Heart right ventricle (tissue), 16 donors: ENCODE measurements around the gene OSBPL10. TPM values are rescaled to one million over a fixed set of nuclear protein-coding genes. Genes with fewer than 3 reads are reported as not detected.
"Not testable (repeated sequence)": the region's sequence is repeated elsewhere in the genome, so short reads cannot be mapped to it uniquely, and the experiment has no call there.

ENCODE experiments used
- ATAC-seq, 8 donors: fragments of 200-7000 bp; cut with Tn5 transposase; one replicate each; pipeline ENCODE4 v1.9.1; 2020; ENCODE audit warnings: mild to moderate bottlenecking in 8 of 8, moderate library complexity in 8 of 8, moderate number of reproducible peaks in 1 of 8
- DNase-seq, 2 donors: peaks; one replicate each; pipeline ENCODE4 v3.0.0-alpha.2; 2020
- H3K27ac ChIP-seq, 10 donors: fragments of 200-600 bp; sonication (generic) in 2 of 10; one replicate each; pipeline versions ENCODE4 v1.5.0 to v1.8.0; 2020 to 2022; ENCODE audit warnings: mild to moderate bottlenecking in 3 of 10
- H3K27me3 ChIP-seq, 7 donors: fragments of 200-600 bp; one replicate each; pipeline ENCODE4 v1.8.0; 2021 to 2022; ENCODE audit warnings: mild to moderate bottlenecking in 2 of 7
- H3K36me3 ChIP-seq, 9 donors: fragments of 200-600 bp; sonication (generic) in 1 of 9; one replicate each; pipeline versions ENCODE4 v1.5.0 to v1.8.0; 2020 to 2022; ENCODE audit warnings: mild to moderate bottlenecking in 2 of 9
- H3K4me1 ChIP-seq, 9 donors: fragments of 200-600 bp; sonication (generic) in 1 of 9; one replicate each; pipeline versions ENCODE4 v1.5.0 to v1.8.0; 2020 to 2022; ENCODE audit warnings: mild to moderate bottlenecking in 4 of 9
- H3K4me3 ChIP-seq, 10 donors: fragments of 200-600 bp; sonication (generic) in 2 of 10; one replicate each; pipeline versions ENCODE4 v1.5.0 to v1.8.0; 2020 to 2022; ENCODE audit warnings: mild to moderate bottlenecking in 7 of 10, moderate library complexity in 2 of 10
- H3K9me3 ChIP-seq, 11 donors: fragments of 200-600 bp in 10 of 11; sonication (generic) in 2 of 11; one replicate each; pipeline versions ENCODE4 v1.5.0 to v1.8.0; 2013 to 2022; ENCODE audit warnings: mild to moderate bottlenecking in 2 of 11, control low read depth in 1 of 11, moderate library complexity in 1 of 11
- WGBS, 2 donors: extraction: QIAGEN DNeasy Blood & Tissue Kit; methylation state at CpG; one replicate each; pipeline ENCODE4 v1.1.7; 2013; ENCODE audit warnings: inconsistent platforms in 1 of 2; 5-methylcytosine and 5-hydroxymethylcytosine counted together
- intact Hi-C, 10 donors: fragments of 100-400 bp; cut with DNase I; formaldehyde crosslinking; loops; one replicate each; pipeline versions ENCODE4 v1.11.1 to v1.14.2; 2022
- polyA plus RNA-seq, 2 donors: library from polyadenylated mRNA; stranded (reverse); fragments of 200-250 nt; gene quantifications; one replicate each; pipeline ENCODE4 v1.2.3, GENCODE V29; 2013
- total RNA-seq, 10 donors: library from RNA; stranded (reverse); fragmentation: NEBNext Ultra II Directional in 3 of 10; extraction: Animal tissue kit (Norgen Biotek cat#: 25700) in 3 of 10; gene quantifications; one replicate each; pipeline versions ENCODE4 v1.2.1 to v1.2.4, GENCODE V29; 2021 to 2023
- TF ChIP-seq, protein P1 (sequence below), 9 donors: fragments of 200-600 bp; sonication (generic) in 2 of 9; IDR thresholded peaks; one replicate each; pipeline versions ENCODE4 v1.5.0 to v1.8.0; 2021 to 2022; ENCODE audit warnings: antibody characterized with exemption in 9 of 9, mild to moderate bottlenecking in 5 of 9, moderate library complexity in 1 of 9
- donor health status: Arrhythmogenic right ventricular cardiomyopathy.
- donor health status: ischemic (EF 13 %, LVEDD 7.1; RV severe dilation, severe dysfunction).
- donor health status: healthy with polysubstance abuse.
- donor health status: DM: no; HTN: yes; CAD: no.
- donor health status: DM: no; HTN: no; CAD: no.
- donor health status: ischemic (EF 25% LVEDD 6.9; RV normal size, moderate dysfunction).
- donor health status: ischemic (EF 25% LVEDD 5.7; RV mildly dilated, moderate dysfunction).
- donor health status: healthy.
- donor health status: DM: yes; HTN: yes; CAD: no.
- donor health status: Ischemic cardiomyopathy.
- donor health status: ischemic (EF 35%, LVEDD 5.7; RV mildly dilated, moderate dysfunction).
- donor health status: nonischemic (EF 11% LVEDD 7.7; RV severe dilation, severe dysfunction).
- donor health status: DM: yes; HTN: yes; CAD: no.
- donor health status: PGD.
- donor health status: ischemic (EF 29% LVEDD 5.4; RV normal size, mild dysfunction).
- donor health status: nonischemic (EF 23%, LVEDD 6.1; RV moderate dilation, normal function).

The OSBPL10 gene
- total and polyA plus RNA-seq, 12 donors = 1.2 to 8.5 (median 4.1) TPM

DNA sequence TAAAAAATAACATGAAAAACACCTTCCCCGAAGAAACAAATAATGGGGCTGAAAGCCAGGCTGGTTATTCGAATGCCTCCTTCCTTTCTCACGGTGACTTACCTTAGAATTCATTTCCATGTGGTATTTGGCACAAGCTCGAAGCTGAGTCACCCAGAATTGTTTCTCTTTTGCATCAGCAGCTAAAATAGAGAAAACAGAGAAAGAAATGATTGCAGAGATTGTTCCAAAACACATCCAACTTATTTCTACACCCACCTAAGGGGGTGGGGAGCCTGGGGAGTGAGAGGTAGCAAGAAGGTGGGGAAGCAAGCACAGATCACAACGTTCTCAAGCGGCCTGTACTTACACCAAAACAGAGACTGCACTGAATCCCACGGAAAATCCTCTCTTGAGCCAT lies 104.7 kb downstream of the OSBPL10 start:
- Histone ChIP-seq H3K27ac (no peak overlapping the region), H3K36me3 (no peaks in the 10 kb centered on the region), H3K9me3 (no peaks in the 10 kb centered on the region), H3K27me3 (no peaks in the 10 kb centered on the region), H3K4me1 (peaks cover 0 to 4% (median 0%) of the 10 kb centered on the region in 9 donors), H3K4me3 (no peak overlapping the region)
- TF ChIP-seq, protein P1, sequence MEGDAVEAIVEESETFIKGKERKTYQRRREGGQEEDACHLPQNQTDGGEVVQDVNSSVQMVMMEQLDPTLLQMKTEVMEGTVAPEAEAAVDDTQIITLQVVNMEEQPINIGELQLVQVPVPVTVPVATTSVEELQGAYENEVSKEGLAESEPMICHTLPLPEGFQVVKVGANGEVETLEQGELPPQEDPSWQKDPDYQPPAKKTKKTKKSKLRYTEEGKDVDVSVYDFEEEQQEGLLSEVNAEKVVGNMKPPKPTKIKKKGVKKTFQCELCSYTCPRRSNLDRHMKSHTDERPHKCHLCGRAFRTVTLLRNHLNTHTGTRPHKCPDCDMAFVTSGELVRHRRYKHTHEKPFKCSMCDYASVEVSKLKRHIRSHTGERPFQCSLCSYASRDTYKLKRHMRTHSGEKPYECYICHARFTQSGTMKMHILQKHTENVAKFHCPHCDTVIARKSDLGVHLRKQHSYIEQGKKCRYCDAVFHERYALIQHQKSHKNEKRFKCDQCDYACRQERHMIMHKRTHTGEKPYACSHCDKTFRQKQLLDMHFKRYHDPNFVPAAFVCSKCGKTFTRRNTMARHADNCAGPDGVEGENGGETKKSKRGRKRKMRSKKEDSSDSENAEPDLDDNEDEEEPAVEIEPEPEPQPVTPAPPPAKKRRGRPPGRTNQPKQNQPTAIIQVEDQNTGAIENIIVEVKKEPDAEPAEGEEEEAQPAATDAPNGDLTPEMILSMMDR (IDR thresholded peaks at IDR 0.05) = no peak
- no peak for DNase-seq
- WGBS, 2 donors = 72 to 74% methylated on average over 7 of the region's 7 CpGs
- intact Hi-C loops = no loop called here
- no peak for ATAC-seq

DNA sequence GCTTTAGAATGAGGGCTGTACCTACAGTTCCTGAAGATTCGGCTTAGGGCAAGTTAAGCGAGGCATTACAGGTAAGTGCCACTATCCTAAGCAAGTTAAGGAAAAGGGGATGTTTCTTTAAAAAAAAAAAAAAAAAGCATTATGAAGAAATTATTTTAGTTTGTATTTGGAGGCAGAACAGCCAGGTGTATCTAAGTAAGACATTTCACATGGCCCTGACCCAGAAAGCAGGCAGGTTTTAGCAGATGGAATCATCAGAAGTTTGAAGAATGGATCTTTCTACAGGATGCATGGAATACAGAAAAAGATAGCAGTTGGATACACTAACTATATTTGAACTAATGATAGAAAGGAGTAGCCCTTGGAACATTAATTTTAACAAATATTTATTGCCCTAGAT lies 105.6 kb downstream of the OSBPL10 start:
- Histone ChIP-seq H3K4me3 (no peak overlapping the region), H3K9me3 (no peaks in the 10 kb centered on the region), H3K36me3 (no peaks in the 10 kb centered on the region), H3K27ac (no peak overlapping the region), H3K27me3 (no peaks in the 10 kb centered on the region), H3K4me1 (peaks cover 0 to 4% (median 0%) of the 10 kb centered on the region in 9 donors)
- TF ChIP-seq, protein P1 (IDR thresholded peaks at IDR 0.05) = no peak
- WGBS, 2 donors = 98 to 99% methylated on average over 2 of the region's 2 CpGs
- intact Hi-C loops = no loop called here
- DNase-seq (no peak), ATAC-seq (no peak)

DNA sequence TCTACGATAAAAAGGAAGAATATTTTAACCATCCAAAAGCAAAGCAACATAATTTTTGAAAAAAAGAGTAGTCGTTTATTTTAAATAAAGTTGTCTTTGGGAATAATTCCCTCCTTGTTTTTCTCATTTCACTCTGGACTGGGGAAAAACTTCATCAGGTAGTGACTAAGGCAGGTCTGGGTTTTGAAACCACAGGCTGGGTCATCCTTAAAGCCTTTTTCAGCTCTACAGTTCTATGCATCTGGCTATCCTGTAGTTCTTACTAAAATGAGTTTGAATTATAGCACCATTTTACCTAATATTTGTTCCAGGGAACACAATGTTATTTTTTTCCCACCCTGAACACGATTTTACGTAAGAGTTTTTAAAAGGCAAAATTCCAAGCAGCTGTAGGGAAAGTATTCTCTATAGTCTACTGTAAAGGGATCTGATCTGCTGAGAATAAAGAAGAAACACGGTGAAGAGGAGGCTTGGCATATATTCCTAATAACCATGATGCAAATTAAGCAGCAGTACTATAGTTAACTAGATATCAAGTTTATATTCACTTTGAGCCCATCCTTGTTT lies 107.7 kb downstream of the OSBPL10 start:
- Histone ChIP-seq H3K9me3 (no peaks in the 10 kb centered on the region), H3K36me3 (no peaks in the 10 kb centered on the region), H3K27me3 (no peaks in the 10 kb centered on the region), H3K4me3 (no peak overlapping the region), H3K4me1 (peaks cover 0 to 4% (median 0%) of the 10 kb centered on the region in 9 donors), H3K27ac (no peak overlapping the region)
- intact Hi-C loops = no loop called here
- TF ChIP-seq, protein P1 (IDR thresholded peaks at IDR 0.05) = no peak
- WGBS, 2 donors = 86 to 90% methylated on average over 5 of the region's 5 CpGs
- no peak for ATAC-seq
- DNase-seq = no peak

DNA sequence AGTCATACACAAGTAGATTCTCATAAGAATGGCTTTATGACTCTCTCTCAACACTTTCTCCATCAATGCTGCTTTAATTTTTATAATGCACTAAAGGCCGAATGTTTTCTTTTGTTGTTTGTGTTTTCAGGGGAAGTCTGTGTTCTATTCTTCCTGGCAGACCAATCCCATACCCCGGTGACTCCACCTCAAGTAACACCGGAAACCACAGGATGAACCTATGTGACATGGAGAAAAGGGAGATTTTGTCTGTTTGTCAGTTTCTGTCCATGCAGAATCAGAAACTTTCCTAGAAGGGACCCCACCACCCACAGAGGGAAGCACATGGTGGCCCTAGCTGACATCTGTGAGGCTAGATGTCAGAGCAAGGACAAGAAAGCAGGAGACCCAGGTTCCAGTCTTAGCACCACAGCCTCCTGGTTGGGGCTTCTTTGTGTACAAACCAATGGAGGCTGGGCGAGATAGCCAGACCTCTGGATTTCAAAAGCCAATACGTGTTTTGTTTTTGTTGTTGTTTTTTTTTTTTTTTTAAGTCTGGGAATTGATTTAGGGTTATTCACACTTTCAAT lies 109.0 kb downstream of the OSBPL10 start:
- no peak overlapping the region for H3K27ac ChIP-seq
- TF ChIP-seq, protein P1 (IDR thresholded peaks at IDR 0.05) = no peak
- WGBS, 2 donors = 89 to 94% methylated on average over 5 of the region's 5 CpGs
- H3K27me3 ChIP-seq = no peaks in the 10 kb centered on the region
- intact Hi-C loops = no loop called here
- H3K4me3 ChIP-seq = no peak overlapping the region
- no peaks in the 10 kb centered on the region for H3K36me3 ChIP-seq
- peaks cover 0 to 4% (median 0%) of the 10 kb centered on the region in 9 donors for H3K4me1 ChIP-seq
- H3K9me3 ChIP-seq = no peaks in the 10 kb centered on the region
- DNase-seq (no peak), ATAC-seq (no peak)

DNA sequence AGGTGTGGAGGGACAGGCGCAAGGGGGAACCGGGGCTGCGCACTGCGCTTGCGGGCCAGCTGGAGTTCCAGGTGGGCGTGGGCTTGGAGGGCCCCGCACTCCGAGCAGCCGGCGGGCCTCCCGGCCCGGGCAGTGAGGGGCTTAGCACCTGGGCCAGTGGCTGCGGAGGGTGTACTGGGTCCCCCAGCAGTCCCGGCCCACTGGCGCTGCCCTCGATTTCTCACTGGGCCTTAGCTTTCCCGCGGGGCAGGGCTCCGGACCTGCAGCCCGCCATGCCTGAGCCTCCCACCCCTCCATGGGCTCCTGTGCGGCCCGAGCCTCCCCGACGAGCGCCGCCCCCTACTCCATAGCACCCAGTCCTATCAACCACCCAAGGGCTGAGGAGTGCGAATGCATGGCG lies 111.0 kb downstream of the OSBPL10 start:
- 95 to 97% methylated on average over 28 of the region's 28 CpGs for WGBS, 2 donors
- H3K36me3 ChIP-seq, intact Hi-C loops, H3K27ac ChIP-seq, ATAC-seq, H3K4me3 ChIP-seq, H3K27me3 ChIP-seq, DNase-seq, H3K9me3 ChIP-seq, H3K4me1 ChIP-seq: not testable (repeated sequence)
